Fibroblast of the conjunctiva (primary cell): ENCODE data around the gene ALCAM.
"Not testable (repeated sequence)": the region's sequence is repeated elsewhere in the genome, so short reads cannot be mapped to it uniquely, and the experiment has no call there.

Source experiments
- DNase-seq: peaks from one replicate; pipeline ENCODE4 v3.0.0-alpha.2; 2010; ENCODE audit warnings: low read depth

The ALCAM gene

DNA sequence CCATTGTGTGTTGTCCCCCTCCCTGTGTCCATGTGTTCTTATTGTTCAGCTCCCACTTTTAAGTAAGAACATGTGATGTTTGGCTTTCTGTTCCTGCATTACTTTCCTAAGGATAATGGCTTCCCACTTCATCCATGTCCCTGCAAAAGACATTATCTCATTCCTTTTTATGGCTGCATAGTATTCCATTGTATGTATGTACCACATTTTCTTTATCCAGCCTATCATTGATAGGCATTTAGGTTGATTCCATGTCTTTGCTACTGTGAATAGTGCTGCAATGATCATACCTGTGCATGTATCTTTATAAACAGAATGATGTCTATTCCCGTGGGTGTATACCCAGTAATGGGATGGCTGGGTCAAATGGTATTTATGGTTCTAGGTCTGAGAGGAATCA, 23.1 kb downstream of the ALCAM start:
- DNase-seq: not testable (repeated sequence)

DNA sequence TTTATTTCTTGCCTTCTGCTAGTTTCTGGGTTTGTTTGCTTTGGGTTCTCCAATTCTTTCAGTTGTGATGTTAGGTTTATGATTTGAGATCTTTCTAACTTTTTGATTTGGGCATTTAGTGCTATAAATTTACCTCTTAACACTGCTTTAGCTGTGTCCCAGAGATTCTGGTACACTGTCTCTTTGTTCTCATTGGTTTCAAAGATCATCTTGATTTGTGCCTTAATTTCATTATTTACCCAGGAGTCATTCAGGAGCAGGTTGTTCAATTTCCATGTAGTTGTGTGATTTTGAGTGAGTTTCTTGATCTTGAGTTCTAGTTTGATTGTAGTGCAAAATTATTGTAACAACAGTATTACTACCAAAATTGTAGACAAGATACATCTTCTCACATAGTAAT, 25.9 kb downstream of the ALCAM start:
- DNase-seq: not testable (repeated sequence)

DNA sequence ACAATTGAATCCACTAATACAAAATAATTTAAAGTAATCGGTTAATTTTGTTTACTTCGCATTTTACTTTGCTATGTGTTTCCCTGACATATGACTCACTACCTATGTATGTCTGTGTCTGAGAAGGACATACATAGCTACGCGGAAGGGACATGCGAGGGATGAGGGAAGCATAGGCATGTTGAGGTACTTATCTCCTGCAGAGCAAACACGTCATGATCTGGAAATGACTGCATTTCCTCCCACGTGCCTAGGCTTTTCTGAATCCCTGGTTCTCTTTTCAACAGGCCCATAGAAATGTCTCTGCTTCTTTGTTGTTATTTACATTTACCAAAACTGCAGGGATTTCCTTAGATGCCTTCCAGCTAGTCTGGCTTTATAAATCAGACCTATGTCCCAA, 27.5 kb downstream of the ALCAM start:
- no peak for DNase-seq

DNA sequence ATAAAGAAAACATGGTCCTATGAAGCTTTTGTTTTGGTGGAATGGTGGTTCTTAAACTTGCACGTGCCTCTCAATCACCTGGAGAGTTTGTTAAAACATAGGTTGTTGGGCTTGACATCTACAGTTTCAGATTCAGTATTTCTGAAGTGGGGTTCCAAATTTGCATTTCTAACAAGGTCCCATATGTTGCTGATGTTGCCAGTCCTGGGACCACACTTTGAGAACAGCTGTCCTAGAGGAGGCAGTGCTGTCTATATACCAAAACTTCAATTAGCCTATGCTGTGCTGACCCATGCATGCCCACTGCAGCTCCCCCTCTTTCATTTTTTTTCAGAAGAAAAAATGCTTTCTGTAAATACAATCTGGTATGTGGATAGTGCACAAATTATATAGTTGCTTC, 31.3 kb downstream of the ALCAM start:
- no peak for DNase-seq

DNA sequence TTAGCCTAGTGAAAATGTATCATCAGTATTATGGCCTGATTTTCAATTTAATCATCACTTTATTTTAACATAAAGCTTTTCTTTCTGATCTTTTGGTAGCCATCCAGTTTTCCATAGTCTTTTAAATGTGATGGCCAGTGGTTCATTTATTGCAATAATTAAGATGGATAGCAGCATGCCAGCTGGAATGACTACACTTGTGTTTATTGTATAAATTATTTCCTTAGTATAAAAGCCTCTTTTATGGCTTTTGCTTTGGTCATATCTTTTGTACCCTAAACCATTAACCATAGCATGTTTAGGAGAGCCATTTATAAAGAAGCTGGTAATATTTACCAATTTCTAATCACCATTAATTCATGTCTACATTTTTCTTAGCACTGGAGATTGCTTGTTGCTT, 31.7 kb downstream of the ALCAM start:
- DNase-seq: no peak

DNA sequence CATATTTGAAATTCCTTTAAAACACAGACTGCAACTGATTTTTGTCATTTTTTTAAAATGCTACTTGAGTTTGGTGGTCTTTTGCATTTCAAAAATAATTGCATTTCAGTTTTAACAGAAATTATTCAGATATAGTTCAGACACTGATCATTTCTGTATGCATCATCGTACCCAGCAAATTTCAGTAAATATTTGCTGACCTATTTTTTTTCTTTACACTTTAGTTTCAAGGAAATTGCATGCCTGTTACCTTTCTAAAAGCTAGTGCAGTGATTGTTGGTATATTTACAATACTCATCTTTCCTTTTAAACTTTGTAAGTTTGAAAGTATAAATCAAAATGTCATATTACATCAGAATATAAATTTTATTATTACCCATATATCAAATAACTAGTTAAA, 32.4 kb downstream of the ALCAM start:
- DNase-seq: no peak

DNA sequence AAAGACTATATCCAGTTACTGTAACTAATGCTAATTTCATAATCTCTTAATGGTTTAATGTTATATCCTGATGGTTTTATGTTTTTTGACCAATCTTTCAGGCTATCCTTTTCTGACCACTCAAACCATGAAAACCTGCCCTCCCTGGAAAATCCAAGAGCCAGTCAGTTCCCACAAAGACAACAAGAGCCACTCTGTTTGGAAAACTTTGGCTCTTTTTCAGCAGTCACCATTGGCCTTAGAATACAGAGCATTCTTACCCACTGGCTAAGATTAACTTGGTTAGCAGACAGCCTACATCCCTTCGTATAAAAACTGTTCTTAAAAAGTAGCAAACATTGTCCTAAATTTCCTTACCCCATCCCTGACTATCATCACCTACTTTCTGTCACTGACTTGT, 32.9 kb downstream of the ALCAM start:
- DNase-seq: no peak

DNA sequence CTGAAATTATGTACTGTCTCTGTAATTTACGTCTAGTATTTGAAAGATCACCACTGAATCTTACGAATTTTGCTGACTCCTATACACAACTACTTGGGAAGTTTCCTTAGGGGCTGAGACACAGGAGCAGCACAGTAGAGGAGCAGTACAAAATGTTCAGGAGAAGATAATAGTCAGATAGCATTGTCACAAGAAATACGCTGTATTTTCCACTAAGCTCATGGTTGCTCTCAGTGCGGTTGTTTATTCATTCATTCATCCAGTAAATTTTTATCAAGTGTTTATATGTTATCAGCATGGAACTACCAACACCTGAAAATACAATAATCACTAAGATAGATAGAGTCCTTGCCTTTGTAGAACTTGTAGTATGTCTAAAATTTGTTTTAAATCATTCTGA, 34.5 kb downstream of the ALCAM start:
- no peak for DNase-seq

DNA sequence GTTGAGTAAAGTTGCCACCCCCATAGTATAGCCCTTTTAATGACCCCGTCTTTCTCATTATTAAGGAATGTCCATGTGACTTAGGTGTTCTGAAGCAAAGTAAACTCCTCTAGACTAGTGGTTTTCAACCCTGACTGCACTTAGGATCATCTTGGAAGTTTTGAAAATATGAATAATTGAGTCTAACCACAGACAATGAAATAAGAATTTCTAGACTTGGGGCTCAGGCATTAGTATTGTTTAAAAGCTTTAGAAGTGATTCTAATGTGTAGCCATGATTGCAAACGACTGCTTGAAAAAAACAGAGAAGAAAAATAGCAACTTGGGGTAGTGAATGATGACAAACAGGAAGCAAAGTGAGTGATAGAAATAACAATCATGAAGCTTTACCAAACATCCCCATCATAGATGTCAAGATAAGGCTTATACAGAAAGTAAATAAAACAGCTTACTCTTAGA, 35.0 kb downstream of the ALCAM start:
- DNase-seq: no peak

DNA sequence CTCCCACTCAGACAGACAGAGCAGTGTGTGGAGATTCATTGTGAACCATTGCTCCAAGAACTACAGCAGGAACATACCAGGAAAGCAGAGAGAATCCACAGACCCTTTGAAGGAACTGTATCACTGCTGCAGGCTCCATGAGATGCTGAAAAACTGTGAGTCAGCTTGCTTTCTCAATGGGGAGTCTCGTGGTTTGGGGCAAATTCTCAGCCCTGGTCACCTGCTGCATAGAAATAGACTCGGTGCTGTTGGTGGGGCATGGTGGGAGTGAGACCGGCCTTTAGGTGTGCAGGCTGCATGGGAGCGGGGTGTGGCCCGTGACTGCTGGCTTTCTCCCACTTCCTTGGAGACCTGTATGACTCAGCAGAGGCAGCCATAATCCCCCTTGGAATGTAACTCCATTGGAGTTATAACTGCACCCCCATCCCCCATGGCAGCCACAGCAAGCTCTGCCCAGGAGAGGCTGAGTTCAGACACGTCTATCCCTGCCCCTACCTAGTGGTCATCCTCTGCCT, 35.6 kb downstream of the ALCAM start:
- no peak for DNase-seq

DNA sequence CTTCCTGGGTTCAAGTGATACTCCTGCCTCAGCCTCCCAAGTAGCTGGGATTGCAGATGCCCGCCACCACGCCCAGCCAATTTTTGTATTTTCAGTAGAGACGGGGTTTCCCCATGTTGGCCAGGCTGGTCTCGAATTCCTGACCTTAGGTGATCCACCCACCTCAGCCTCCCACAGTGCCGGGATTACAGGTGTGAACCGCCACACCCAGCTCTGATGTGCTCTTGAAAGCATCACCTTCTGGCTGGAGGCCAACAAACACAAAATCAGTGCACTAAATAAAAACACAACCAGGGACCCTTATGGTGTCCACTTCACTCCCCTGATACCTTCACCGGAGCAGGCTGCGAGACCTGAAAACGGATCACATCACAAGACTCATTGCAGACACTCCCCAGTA, 36.3 kb downstream of the ALCAM start:
- not testable (repeated sequence) for DNase-seq

DNA sequence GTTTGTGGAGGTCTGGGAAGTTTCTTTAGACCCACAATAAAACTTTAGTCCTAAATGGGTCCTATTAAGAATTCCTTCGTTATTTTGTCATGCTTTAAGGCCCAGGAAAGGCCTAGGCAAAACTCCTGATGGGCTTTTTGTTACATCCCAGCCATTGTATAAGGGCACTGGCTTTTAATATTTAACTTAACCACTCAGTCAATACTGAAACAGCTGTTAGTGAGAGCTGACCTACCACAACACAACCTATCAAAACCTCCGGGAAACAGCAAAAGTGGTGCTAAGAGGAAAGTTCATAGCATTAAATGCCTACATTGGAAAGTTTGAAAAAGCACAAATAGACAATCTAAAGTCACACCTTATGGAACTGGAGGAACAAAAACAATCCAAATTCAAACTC, 39.6 kb downstream of the ALCAM start:
- DNase-seq: no peak

DNA sequence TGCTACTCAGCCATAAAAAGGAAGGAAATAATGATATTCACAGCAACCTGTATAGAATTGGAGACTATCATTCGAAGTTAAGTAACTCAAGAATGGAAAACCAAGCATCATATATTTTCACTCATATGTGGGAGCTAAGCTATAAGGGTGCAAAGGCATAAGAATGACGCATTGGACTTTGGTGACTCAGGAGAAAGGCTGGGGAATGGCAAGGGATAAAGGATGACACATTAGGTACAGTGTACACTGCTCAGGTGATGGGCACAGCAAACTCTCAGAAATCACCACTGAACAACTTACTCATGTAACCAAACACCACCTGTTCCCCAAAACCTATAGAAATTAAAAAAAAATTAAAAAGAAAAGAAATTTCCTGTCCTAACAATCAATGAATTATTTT, 42.7 kb downstream of the ALCAM start:
- no peak for DNase-seq

DNA sequence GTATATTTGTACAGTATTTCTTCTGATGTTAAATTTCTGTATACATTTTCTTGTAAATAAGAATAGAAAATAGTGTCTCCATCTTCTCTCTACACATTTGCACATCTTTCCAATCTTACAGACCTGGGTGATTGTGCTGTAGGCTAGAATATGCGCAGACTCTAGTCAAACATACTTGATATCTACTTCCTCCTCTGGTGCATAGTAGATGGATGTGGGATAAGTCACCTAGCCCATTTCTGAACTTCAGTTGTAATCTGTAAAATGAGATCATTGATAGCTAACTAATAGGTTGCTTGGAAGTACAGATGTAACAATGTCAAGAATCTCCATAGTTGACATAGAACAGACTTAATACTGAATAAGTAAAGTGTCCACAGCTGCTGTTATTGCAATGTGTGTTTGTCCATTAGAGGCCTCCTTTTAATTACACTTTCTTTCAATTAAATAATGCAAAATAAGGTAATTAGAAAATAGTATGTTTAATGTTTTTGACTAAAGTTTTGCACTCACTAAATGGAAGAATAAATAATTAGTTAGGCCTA, 46.7 kb downstream of the ALCAM start:
- DNase-seq: no peak

DNA sequence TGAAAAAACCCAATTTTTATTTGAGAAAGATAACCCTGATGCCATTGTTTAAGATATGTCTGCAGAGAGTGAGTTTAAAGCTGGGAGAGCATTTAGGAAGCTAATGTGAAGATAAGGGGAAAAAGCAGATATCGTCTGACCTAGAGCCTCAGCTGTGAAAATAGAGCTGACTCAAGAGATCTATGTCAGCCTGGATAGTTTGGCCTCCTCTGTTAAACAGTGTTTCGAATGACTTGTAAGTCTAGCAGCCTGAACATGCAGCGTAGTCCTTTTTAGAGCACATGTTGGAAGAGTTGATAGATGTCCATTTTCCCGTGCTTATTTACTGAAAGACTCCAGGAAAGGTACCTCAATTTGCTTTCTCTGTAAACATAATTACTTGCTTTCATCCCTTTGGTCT, 48.1 kb downstream of the ALCAM start:
- no peak for DNase-seq

DNA sequence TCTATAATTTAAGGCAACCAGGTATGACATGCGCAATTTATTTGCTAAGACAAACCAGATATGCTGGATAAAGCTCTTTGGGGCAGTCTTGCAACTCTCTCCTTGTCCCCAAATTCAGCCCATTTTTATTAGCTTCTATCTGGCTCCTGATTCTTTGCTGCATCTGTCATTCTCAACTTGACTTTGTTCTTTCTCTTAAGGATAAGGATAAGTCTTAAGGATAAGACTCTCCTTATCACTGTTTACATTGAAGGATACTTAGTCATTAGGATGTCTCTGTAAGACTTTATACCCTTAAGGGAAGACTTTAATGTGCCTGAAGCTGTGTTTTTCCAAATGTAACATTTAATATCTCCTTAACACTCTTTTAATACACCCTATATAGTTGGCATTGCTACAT, 49.2 kb downstream of the ALCAM start:
- DNase-seq: no peak

DNA sequence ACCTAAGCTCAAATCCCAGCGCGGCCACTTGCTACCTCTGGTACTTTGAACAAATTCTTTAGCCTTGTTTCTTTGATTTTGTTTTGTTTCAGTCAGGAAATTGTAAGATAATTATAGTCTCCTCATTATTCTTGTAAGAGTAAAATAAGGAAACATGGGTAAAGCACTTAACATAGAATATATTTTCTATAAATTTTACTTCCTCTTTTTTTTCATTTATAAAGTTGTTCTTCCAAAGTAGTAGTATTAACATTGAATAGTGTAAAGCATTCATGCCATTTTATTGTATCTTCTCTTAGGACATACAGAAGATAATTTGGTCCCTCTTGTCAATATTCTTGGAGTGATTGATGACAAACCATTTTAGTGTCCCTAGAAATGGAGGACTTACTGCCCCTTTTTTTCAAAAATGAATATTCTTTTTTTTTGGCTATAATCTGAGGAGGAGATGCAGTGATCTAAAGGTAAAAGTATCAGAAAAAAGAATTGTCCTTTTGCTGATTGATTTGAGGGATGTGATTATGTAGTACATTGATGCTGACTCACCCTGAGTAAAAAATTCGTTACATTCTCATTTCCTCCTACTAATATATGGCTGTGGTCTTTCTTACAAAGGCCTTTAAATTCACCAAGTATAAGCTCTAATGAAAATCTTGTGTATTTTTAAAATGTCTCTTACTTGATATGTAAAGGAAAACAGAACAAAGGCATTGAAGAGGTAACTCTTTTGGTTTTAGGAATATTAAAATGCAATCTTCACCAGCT, 51.0 kb downstream of the ALCAM start:
- no peak for DNase-seq

DNA sequence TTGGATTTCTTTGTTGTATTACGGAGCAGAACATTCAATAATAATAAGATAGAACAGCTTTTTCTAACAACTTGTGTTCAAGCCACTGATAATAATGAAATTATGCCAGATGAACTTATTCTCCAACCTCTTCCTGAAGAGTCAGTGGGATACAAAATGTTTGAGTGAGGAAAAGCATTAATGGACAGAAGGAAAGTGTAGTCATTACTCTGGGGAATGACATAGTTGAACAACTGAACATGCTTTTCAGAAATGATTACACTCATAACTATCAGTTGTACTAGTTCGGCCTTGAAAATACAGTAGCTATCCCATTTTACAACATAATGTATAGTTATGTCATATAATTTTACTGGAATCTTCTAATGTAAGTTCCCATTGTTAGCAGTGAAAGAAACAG, 55.9 kb downstream of the ALCAM start:
- no peak for DNase-seq

DNA sequence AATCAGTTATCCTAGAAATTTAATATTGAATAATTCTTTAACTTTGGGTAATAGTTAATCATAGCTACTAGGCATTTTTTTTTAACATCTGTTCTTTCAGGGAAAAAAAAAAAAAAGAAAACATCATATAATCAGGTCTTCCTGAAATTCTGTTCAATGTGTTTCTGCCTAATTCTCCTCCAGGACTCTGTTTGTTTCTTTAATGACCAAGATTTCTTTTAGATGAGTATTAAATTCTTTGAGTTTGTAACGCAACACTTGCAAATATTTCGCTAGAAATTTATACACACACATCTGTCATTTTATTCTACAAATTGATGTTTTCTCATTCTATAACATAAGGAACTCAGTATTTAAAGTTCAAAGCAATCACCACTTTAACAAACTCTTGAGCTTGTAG, 56.7 kb downstream of the ALCAM start:
- no peak for DNase-seq

DNA sequence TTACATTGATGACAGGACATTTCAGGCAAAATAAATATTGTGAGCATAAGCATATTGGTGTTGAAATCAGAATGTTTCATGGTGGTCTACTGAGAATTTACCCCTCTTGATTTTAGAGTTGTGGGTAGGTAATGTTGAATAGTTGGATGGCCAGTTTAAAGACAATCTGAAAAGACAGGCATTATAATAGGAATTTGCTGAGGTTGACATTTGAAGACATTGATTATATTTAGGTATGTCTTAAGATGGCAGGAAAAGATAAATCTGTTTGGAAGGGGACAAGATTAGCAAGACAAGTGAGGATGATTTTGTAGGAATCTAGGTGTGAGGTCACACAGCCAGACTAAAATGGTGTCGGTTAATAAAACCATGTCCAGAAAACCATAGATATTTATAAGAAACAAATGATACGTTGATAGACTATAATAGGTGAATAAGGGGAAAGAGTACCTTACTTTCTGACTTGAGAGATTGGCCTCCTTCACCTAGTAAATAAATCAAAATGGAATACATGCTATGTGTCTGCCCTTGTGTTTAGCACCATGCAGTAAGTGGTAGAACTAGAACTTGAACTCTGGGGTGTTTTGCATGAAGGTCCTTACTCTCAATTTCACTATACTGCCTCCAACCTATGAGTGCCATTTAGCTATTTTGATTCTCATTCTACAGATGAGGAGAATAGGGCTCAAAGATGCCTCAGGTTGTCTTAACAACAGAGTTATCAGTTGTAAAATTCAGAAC, 57.9 kb downstream of the ALCAM start:
- DNase-seq: no peak

DNA sequence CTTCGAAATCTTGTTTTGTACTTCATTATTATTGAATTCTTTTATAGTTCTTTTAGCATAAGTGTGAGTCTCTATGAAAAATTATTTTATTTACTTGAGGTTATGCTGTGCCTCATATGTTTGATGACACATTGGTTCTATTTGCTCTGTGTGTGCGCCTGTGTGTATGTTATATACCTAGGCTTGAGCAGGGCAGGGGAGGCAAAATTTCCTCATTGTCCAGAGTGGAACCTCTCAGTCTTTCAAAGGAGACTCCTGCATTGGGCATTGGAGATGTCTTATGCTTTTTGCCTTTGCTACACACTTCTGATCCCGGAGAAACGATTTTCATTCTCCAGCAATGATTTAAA, 58.4 kb downstream of the ALCAM start:
- DNase-seq: no peak

DNA sequence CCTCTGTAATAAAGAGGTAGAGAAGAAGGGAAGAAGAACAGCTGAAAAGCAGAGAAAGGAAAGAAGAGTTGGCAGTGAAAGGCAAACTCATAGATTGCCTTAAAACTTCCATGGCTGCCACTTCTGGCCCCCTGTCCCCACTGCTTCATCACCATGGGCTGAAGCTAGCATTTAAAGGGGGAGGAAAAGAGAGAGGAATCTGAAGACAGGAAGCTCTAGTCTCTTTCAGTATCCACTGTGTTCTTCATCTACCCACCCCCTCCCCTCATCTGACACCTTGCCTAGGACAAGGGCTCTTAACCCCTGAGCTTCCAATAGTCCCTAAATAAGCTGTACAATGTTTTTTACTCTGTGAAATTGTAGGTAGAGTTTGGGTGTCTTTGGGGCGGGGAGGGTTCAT, 60.6 kb downstream of the ALCAM start:
- no peak for DNase-seq

DNA sequence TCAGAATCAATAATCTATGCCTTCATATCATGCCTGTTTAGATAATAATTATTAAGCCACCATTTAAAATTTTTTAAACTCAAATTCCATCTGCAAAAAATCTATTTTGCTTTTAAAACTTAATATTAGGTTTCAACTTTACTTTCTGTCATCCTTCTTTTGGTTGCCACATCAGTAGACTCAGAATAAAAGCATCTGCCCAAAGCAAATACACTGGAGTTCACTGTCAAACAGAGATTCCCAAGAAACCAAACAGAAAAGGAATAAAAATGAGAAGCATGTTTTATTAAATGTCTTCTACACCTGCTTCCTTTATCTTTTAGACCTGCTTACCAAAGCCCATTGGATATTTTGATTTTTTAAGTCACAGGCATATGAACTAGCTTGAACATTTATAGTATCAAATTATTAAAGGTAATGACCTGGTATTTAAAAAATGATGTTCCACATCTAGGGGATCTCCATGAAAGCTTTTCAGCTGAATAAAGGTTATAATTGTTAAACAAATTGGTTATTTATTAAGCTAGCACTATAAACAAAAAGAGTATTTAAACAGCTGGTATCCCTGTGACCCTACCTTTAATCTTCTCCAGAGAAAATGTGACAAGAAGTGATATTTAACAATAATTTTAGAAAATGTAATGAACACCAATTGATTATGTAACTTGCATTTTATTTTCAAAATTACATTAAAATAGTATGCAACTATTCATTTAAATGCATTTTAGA, 62.5 kb downstream of the ALCAM start:
- no peak for DNase-seq
